ENCODE measurements around the gene SPATS2L. TPM values are rescaled to one million over a fixed set of nuclear protein-coding genes. Genes with fewer than 3 reads are reported as not detected.

Gene SPATS2L
- total RNA-seq, 2 donors from 2014 or later: 17.8 to 36.8 TPM

GRCh38 chr2:200406379-200406778 is 99.9 kb downstream of the SPATS2L start:
- peaks cover 0 to 2% of the 10 kb centered on the region in 2 donors for H3K36me3 Mint-ChIP-seq (ENCODE audit: insufficient read depth in 2 of 2)
- no peaks in the 10 kb centered on the region for H3K9me3 Mint-ChIP-seq
- peak overlapping the region in 1 of 2 donors; percentile 62 for H3K4me3 Mint-ChIP-seq
- no peak for ATAC-seq (replicated peaks in 1 of 2)
- peak overlapping the region; percentile 72 for H3K27ac Mint-ChIP-seq
- H3K4me1 Mint-ChIP-seq (ENCODE audit: low read depth): peaks cover 41% of the 10 kb centered on the region
- DNase-seq: no peak
- H3K27me3 Mint-ChIP-seq (ENCODE audit: low read depth): no peaks in the 10 kb centered on the region

GRCh38 chr2:200408428-200409316 is 102.2 kb downstream of the SPATS2L start:
- Mint-ChIP-seq H3K4me3 (peak overlapping the region; percentile 53 to 57), H3K4me1 (ENCODE audit: low read depth) (peaks cover 41% of the 10 kb centered on the region), H3K36me3 (ENCODE audit: insufficient read depth in 2 of 2) (peaks cover 0 to 2% of the 10 kb centered on the region in 2 donors), H3K27me3 (ENCODE audit: low read depth) (no peaks in the 10 kb centered on the region), H3K27ac (no peak overlapping the region), H3K9me3 (no peaks in the 10 kb centered on the region)
- ATAC-seq (replicated peaks in 1 of 2): peak; percentile 21 to 32
- DNase-seq: no peak

DNA sequence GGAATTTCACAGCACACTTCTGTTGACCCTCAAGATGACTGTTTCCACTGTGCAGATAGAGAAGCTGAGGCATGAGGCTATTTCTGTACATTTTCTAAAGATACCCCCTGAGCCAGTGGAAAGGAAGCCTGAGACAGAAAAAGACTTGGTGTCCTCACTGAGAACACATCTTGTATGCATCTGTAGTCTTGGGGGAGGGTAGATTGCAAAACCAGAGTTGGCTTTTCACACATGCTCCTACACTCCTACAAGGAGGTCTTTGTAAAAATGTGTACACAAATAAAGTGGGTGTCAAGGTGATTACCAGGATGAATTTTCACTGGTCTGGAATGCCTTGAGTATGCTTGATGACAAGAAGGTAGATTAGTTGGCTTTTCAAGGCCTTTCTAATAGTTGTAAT is 105.3 kb downstream of the SPATS2L start:
- peaks cover 18% of the 10 kb centered on the region for H3K4me1 Mint-ChIP-seq (ENCODE audit: low read depth)
- no peak for DNase-seq
- no peak overlapping the region for H3K4me3 Mint-ChIP-seq
- no peak for ATAC-seq (replicated peaks in 1 of 2)
- H3K27ac Mint-ChIP-seq: no peak overlapping the region
- no peaks in the 10 kb centered on the region for H3K36me3 Mint-ChIP-seq (ENCODE audit: insufficient read depth in 2 of 2)
- H3K27me3 Mint-ChIP-seq (ENCODE audit: low read depth): no peaks in the 10 kb centered on the region
- no peaks in the 10 kb centered on the region for H3K9me3 Mint-ChIP-seq

DNA sequence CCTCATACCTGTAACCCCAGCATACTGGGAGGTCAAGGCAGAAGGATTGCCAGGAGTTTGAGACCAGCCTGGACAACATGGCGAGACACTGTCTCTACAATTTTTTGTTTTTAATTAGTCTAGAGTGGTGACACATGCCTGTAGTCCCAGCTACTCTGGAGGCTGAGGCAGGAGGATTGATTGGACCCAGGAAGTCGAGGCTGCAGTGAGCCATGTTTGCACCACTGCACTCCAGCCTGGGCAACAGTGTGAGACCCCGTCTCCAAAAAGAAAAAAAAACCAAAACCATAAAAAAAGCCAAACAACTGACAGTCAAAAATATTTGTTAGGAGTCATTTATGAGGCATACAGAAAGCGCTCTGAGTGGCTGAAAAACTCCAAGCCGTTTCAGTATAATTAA is 107.9 kb downstream of the SPATS2L start:
- ATAC-seq (replicated peaks in 1 of 2): no peak
- no peak overlapping the region for H3K27ac Mint-ChIP-seq

DNA sequence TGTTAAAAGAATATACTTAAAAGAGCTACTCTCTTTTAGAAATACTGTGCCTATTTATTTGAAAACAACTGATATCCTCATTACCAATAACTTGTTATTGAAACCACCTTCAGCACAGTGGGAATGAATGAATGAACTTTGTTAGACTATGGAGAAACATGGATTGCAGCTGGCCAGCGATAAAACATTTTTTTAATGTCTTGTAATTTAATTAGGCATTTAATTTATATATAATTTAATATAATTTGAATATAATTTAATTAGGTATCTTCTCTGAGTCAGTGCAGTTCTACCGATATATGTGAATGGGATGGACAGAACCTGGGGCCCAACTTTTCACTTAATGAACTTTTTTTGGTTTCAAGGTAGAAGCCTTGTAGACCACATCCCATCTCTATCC is 109.0 kb downstream of the SPATS2L start:
- Mint-ChIP-seq H3K9me3 (no peaks in the 10 kb centered on the region), H3K4me3 (no peak overlapping the region), H3K36me3 (ENCODE audit: insufficient read depth in 2 of 2) (no peaks in the 10 kb centered on the region), H3K27ac (no peak overlapping the region), H3K4me1 (ENCODE audit: low read depth) (no peaks in the 10 kb centered on the region), H3K27me3 (ENCODE audit: low read depth) (no peaks in the 10 kb centered on the region)
- DNase-seq (no peak), ATAC-seq (replicated peaks in 1 of 2) (no peak)

More for the DNA sequence above, 107.9 kb downstream of the SPATS2L start:
- Mint-ChIP-seq H3K36me3 (ENCODE audit: insufficient read depth in 2 of 2) (no peaks in the 10 kb centered on the region), H3K27me3 (ENCODE audit: low read depth) (no peaks in the 10 kb centered on the region), H3K9me3 (no peaks in the 10 kb centered on the region), H3K4me3 (no peak overlapping the region), H3K4me1 (ENCODE audit: low read depth) (no peaks in the 10 kb centered on the region)
- no peak for DNase-seq

- Mint-ChIP-seq H3K9me3 (no peaks in the 10 kb centered on the region), H3K4me3 (no peak overlapping the region), H3K27ac (no peak overlapping the region), H3K27me3 (ENCODE audit: low read depth) (no peaks in the 10 kb centered on the region), H3K36me3 (ENCODE audit: insufficient read depth in 2 of 2) (no peaks in the 10 kb centered on the region), H3K4me1 (ENCODE audit: low read depth) (no peaks in the 10 kb centered on the region)
- DNase-seq (no peak), ATAC-seq (replicated peaks in 1 of 2) (no peak)
Measured at GRCh38 chr2:200416878-200417277, 110.4 kb downstream of the SPATS2L start.

DNA sequence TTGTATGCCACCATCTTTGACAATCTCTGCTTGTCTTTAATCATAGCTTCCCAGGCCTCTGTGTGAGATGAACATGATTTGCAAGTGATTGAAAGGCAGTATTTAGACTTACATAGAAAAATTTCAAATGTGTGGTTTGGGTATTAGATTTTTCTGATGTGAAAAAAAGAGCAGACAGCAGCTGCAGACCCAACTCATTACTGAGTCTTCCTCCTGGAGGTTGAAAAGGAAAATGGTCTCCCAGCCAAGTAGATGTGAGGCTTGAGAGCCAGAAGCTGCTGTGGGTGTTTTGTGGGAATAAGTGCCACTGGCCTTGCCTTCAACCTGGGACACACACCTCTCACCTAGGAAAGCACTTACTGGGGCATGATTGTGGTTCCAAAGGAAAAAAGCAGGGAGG is 110.9 kb downstream of the SPATS2L start:
- DNase-seq: no peak
- H3K4me3 Mint-ChIP-seq: no peak overlapping the region
- H3K27me3 Mint-ChIP-seq (ENCODE audit: low read depth): no peaks in the 10 kb centered on the region
- H3K36me3 Mint-ChIP-seq (ENCODE audit: insufficient read depth in 2 of 2): no peaks in the 10 kb centered on the region
- H3K27ac Mint-ChIP-seq: no peak overlapping the region
- no peak for ATAC-seq (replicated peaks in 1 of 2)
- H3K9me3 Mint-ChIP-seq: no peaks in the 10 kb centered on the region
- H3K4me1 Mint-ChIP-seq (ENCODE audit: low read depth): no peaks in the 10 kb centered on the region

GRCh38 chr2:200418399-200418798 is 111.9 kb downstream of the SPATS2L start:
- Mint-ChIP-seq H3K9me3 (no peaks in the 10 kb centered on the region), H3K4me3 (no peak overlapping the region), H3K27ac (no peak overlapping the region), H3K36me3 (ENCODE audit: insufficient read depth in 2 of 2) (no peaks in the 10 kb centered on the region), H3K4me1 (ENCODE audit: low read depth) (peaks cover 6% of the 10 kb centered on the region), H3K27me3 (ENCODE audit: low read depth) (no peaks in the 10 kb centered on the region)
- ATAC-seq (replicated peaks in 1 of 2): no peak
- DNase-seq: no peak

- H3K4me3 Mint-ChIP-seq: no peak overlapping the region
- H3K9me3 Mint-ChIP-seq: no peaks in the 10 kb centered on the region
- ATAC-seq (replicated peaks in 1 of 2) (no peak), DNase-seq (no peak)
- H3K27me3 Mint-ChIP-seq (ENCODE audit: low read depth): no peaks in the 10 kb centered on the region
- no peaks in the 10 kb centered on the region for H3K36me3 Mint-ChIP-seq (ENCODE audit: insufficient read depth in 2 of 2)
- peaks cover 6% of the 10 kb centered on the region for H3K4me1 Mint-ChIP-seq (ENCODE audit: low read depth)
- H3K27ac Mint-ChIP-seq: no peak overlapping the region
Measured at GRCh38 chr2:200419325-200419724, 112.8 kb downstream of the SPATS2L start.

DNA sequence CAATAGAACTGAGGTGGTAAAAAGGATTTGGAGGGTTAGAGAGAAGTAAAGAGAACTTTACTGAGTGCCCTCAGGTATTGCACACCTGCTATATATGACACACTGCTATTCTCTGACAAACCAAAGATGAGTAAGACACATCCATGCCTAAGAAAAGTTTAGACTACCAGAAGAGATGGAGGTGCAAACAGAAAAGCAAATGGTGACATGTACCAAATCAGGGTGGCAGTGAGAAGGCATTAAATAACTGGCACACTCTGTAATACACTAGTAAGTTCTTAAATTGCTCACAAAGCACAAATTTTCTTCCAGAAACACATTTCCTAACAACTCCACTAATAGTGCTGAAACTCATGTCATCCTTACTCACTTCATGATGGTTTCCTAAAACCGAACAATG is 114.8 kb downstream of the SPATS2L start:
- peak in 1 of 2 donors; percentile 59 for ATAC-seq (replicated peaks in 1 of 2)
- peaks cover 6% of the 10 kb centered on the region for H3K4me1 Mint-ChIP-seq (ENCODE audit: low read depth)
- H3K27me3 Mint-ChIP-seq (ENCODE audit: low read depth): no peaks in the 10 kb centered on the region

GRCh38 chr2:200422071-200422470 is 115.6 kb downstream of the SPATS2L start:
- Mint-ChIP-seq H3K27me3 (ENCODE audit: low read depth) (no peaks in the 10 kb centered on the region), H3K4me1 (ENCODE audit: low read depth) (peaks cover 11% of the 10 kb centered on the region), H3K36me3 (ENCODE audit: insufficient read depth in 2 of 2) (no peaks in the 10 kb centered on the region), H3K27ac (no peak overlapping the region), H3K9me3 (no peaks in the 10 kb centered on the region), H3K4me3 (no peak overlapping the region)
- ATAC-seq (replicated peaks in 1 of 2) (no peak), DNase-seq (no peak)

More for the DNA sequence above, 114.8 kb downstream of the SPATS2L start:
- Mint-ChIP-seq H3K36me3 (ENCODE audit: insufficient read depth in 2 of 2) (no peaks in the 10 kb centered on the region), H3K27ac (no peak overlapping the region), H3K4me3 (no peak overlapping the region), H3K9me3 (no peaks in the 10 kb centered on the region)
- no peak for DNase-seq

- DNase-seq (no peak), ATAC-seq (replicated peaks in 1 of 2) (peak in 1 of 2 donors; percentile 80)
- Mint-ChIP-seq H3K9me3 (no peaks in the 10 kb centered on the region), H3K27ac (no peak overlapping the region), H3K27me3 (ENCODE audit: low read depth) (no peaks in the 10 kb centered on the region), H3K4me1 (ENCODE audit: low read depth) (peaks cover 11% of the 10 kb centered on the region), H3K4me3 (no peak overlapping the region), H3K36me3 (ENCODE audit: insufficient read depth in 2 of 2) (no peaks in the 10 kb centered on the region)
Measured at GRCh38 chr2:200422532-200423261, 116.2 kb downstream of the SPATS2L start.

- DNase-seq (no peak), ATAC-seq (replicated peaks in 1 of 2) (no peak)
- H3K27ac Mint-ChIP-seq: no peak overlapping the region
- no peaks in the 10 kb centered on the region for H3K27me3 Mint-ChIP-seq (ENCODE audit: low read depth)
- no peak overlapping the region for H3K4me3 Mint-ChIP-seq
- peaks cover 11% of the 10 kb centered on the region for H3K4me1 Mint-ChIP-seq (ENCODE audit: low read depth)
- no peaks in the 10 kb centered on the region for H3K9me3 Mint-ChIP-seq
- H3K36me3 Mint-ChIP-seq (ENCODE audit: insufficient read depth in 2 of 2): no peaks in the 10 kb centered on the region
Measured at GRCh38 chr2:200423541-200423940, 117.0 kb downstream of the SPATS2L start.

Measured in activated T-cell treated with anti-CD3 and anti-CD28 coated beads, Interleukin-2, amount 50 U/mL, for 72 hours (primary cell).